ENCODE results near the gene C5orf58.

C5orf58 gene

DNA sequence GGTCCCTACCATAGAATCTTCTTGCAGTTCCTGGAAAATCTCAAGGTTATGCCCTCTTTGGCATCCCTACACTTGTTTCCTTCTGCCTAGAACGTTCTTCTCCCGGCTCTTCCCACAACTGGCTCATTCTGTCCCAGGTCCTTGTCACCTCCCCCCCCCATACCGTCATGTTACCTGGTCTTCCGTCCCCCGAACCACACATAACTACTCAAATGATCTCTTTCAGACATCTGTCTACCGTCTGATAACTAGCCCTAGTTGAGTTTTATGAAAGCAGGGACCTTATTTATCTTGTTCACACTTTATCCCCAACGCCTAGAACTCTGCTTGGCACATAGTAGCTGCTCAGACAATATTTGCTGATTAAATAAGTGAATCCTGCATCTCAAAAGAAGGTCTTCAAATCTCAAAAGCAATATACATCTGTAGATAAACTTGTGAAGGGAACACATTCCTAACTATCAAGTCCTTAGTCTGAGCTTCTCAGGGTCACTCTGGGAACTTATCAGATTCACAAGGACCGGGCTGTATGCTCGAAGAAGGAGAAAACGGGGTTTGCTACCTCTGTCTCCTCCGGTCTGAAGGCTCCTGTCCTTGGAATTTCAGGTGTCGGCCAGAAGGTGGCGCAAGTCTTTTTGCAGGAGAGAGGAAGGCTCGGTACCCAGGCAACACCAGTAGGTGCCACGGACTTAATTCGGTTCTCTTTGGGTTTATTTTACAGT is 34.8 kb downstream of the C5orf58 start:
- Histone ChIP-seq H3K9me3 (ENCODE audit: low read depth, low read length) (no peaks in the 10 kb centered on the region), H3K36me3 (ENCODE audit: insufficient read depth, low read length) (no peaks in the 10 kb centered on the region), H3K4me3 (no peak overlapping the region), H3K9ac (ENCODE audit: insufficient read length) (no peak overlapping the region), H3K27ac (no peak overlapping the region)
- no peak for TF ChIP-seq POLR2AphosphoS5 (IDR thresholded peaks at IDR 0.05; ENCODE audit: borderline replicate concordance, low read depth, low read length)
- TF ChIP-seq EZH2 (IDR thresholded peaks at IDR 0.05): no peak
- no peak for TF ChIP-seq FOXP2 (optimal IDR thresholded peaks at IDR 0.05; ENCODE audit: control extremely low read depth, extremely low read length, insufficient read depth)
- no peak for DNase-seq (ENCODE audit: low read depth, low spot score)

DNA sequence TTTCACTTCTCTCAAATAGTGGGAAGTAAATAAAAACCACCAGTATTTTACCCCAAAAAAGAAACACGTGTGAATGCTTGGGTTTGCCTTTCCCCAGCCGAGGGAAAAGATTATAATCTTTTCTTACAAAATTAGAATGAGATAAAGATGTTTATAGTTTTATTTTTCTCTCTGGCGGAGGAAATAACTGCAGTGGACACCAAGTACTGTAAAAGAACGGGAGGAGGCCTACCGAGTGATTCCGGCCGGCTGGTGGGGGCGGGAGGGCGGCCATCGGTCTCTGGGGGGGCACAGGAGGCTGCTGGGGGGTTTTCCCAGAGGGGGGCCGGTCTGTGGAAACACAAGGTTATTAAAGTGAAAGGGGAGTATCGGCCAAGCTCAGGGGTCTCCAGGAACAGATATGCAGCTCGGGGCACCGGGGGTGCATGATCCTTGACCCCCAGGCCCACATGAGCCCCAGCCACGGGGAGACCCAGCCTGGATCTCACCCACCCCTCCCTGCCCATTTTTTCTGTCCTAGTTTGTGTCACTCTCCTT is 35.4 kb downstream of the C5orf58 start:
- Histone ChIP-seq H3K9ac (ENCODE audit: insufficient read length) (no peak overlapping the region), H3K27ac (no peak overlapping the region), H3K4me3 (no peak overlapping the region), H3K9me3 (ENCODE audit: low read depth, low read length) (no peaks in the 10 kb centered on the region), H3K36me3 (ENCODE audit: insufficient read depth, low read length) (no peaks in the 10 kb centered on the region)
- no peak for TF ChIP-seq FOXP2 (optimal IDR thresholded peaks at IDR 0.05; ENCODE audit: control extremely low read depth, extremely low read length, insufficient read depth)
- TF ChIP-seq EZH2 (IDR thresholded peaks at IDR 0.05): no peak
- no peak for TF ChIP-seq POLR2AphosphoS5 (IDR thresholded peaks at IDR 0.05; ENCODE audit: borderline replicate concordance, low read depth, low read length)
- no peak for DNase-seq (ENCODE audit: low read depth, low spot score)

GRCh38 chr5:170268884-170269283 is 36.1 kb downstream of the C5orf58 start:
- H3K9ac ChIP-seq (ENCODE audit: insufficient read length): no peak overlapping the region

DNA sequence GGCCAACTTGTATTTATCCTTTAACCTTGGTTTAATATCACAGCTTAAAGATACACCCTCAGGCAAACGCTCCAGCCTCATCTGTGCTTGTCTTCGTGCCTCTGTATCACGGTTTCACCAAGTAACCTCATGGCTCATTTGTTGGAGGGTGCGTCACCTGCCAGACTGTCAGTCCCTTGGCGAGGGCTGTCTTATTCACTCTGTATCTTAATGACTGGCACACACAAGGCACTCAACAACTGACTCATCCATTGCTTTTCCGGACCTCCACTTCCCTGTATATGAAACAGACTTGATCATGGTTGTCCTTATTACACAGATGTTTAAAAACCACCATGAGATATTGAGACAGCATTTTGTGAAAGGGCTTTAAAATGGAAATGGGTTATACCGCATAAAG is 36.8 kb downstream of the C5orf58 start:
- Histone ChIP-seq H3K9ac (ENCODE audit: insufficient read length) (no peak overlapping the region), H3K4me3 (no peak overlapping the region), H3K27ac (no peak overlapping the region), H3K9me3 (ENCODE audit: low read depth, low read length) (no peaks in the 10 kb centered on the region), H3K36me3 (ENCODE audit: insufficient read depth, low read length) (no peaks in the 10 kb centered on the region)
- no peak for DNase-seq (ENCODE audit: low read depth, low spot score)
- TF ChIP-seq POLR2AphosphoS5 (IDR thresholded peaks at IDR 0.05; ENCODE audit: borderline replicate concordance, low read depth, low read length): no peak

More at GRCh38 chr5:170268884-170269283, 36.1 kb downstream of the C5orf58 start:
- Histone ChIP-seq H3K4me3 (no peak overlapping the region), H3K27ac (no peak overlapping the region), H3K9me3 (ENCODE audit: low read depth, low read length) (no peaks in the 10 kb centered on the region), H3K36me3 (ENCODE audit: insufficient read depth, low read length) (no peaks in the 10 kb centered on the region)
- no peak for DNase-seq (ENCODE audit: low read depth, low spot score)
- TF ChIP-seq EZH2 (IDR thresholded peaks at IDR 0.05) (no peak), POLR2AphosphoS5 (IDR thresholded peaks at IDR 0.05; ENCODE audit: borderline replicate concordance, low read depth, low read length) (no peak), FOXP2 (optimal IDR thresholded peaks at IDR 0.05; ENCODE audit: control extremely low read depth, extremely low read length, insufficient read depth) (no peak)

DNA sequence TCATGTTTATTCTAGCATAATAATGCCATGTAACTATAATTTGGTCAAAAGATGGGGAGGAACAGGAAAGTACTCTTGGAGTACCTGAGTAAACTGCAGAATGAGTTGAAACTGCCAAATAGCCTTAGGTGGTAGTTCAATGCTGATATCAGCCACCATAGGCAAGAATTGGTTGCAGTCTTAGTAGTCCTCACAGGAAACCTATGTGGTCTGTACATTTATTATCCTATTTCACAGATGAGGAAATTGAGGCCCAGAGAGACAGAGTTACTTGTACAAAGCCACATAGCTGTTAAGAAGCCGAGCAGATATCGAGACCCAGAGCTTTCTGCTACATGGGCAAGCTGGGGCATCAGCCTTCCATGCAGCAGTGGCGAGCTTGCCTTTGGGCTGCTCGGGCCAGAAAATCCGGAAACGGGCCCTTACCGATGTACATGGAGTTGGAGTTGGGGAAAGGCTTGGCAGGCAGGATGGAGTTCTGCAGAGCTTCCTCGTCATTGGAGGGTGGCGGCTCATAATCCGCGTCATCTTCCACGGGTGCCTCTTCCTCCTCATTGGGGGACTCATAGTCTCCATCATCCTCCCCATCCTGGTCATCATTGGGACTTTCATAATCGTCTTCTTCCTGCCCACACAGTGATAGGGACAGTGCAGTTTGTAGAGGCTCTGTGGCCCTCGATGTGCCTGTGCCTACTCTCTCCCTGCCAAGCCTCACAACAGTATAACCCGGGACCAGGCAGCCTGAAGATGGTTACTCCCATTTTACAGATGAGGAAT is 37.7 kb downstream of the C5orf58 start:
- Histone ChIP-seq H3K4me3 (no peak overlapping the region), H3K36me3 (ENCODE audit: insufficient read depth, low read length) (no peaks in the 10 kb centered on the region), H3K9ac (ENCODE audit: insufficient read length) (no peak overlapping the region), H3K9me3 (ENCODE audit: low read depth, low read length) (no peaks in the 10 kb centered on the region), H3K27ac (no peak overlapping the region)
- no peak for DNase-seq (ENCODE audit: low read depth, low spot score)
- TF ChIP-seq EZH2 (IDR thresholded peaks at IDR 0.05): no peak
- no peak for TF ChIP-seq POLR2AphosphoS5 (IDR thresholded peaks at IDR 0.05; ENCODE audit: borderline replicate concordance, low read depth, low read length)
- TF ChIP-seq FOXP2 (optimal IDR thresholded peaks at IDR 0.05; ENCODE audit: control extremely low read depth, extremely low read length, insufficient read depth): no peak

DNA sequence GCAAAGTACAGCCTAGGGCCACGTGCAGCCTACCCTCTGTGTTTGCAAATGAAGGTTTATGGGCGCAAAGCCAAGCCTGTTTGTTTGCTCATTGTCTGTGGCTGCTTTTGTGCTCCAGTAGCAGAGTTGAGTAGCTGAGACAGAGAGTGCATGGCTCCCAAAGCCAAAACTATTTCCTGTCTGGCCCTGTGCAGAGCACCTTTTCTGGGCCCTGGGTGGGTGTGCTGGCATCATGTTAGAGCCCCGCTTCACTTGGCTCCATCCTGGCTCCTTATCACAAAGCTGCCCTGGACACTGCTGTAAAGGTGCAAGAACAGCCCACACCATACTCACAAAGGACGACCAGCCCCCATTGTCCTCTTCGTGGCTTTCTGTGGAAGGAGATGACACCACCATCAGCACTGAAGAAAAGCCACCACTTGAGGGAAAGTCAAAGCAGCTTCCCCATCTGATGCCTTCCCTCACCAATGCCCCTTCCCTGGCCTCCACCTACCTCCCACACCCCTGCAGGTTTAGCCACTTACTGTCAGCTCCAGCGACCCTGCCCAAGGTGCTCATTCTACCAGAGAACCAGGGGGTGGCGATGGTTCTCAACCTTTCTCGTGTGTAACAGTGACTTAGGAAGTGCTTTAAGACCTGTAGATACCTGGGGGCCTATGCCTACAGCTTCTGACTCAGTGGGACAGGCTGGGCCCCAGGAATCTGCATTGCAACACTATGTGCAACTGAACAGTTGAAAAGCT is 41.4 kb downstream of the C5orf58 start:
- no peak for TF ChIP-seq FOXP2 (optimal IDR thresholded peaks at IDR 0.05; ENCODE audit: control extremely low read depth, extremely low read length, insufficient read depth)
- no peak for TF ChIP-seq POLR2AphosphoS5 (IDR thresholded peaks at IDR 0.05; ENCODE audit: borderline replicate concordance, low read depth, low read length)
- no peak for TF ChIP-seq EZH2 (IDR thresholded peaks at IDR 0.05)
- DNase-seq (ENCODE audit: low read depth, low spot score): no peak
- no peak overlapping the region for H3K4me3 ChIP-seq
- H3K36me3 ChIP-seq (ENCODE audit: insufficient read depth, low read length): no peaks in the 10 kb centered on the region
- H3K9me3 ChIP-seq (ENCODE audit: low read depth, low read length): no peaks in the 10 kb centered on the region
- no peak overlapping the region for H3K9ac ChIP-seq (ENCODE audit: insufficient read length)
- H3K27ac ChIP-seq: no peak overlapping the region

DNA sequence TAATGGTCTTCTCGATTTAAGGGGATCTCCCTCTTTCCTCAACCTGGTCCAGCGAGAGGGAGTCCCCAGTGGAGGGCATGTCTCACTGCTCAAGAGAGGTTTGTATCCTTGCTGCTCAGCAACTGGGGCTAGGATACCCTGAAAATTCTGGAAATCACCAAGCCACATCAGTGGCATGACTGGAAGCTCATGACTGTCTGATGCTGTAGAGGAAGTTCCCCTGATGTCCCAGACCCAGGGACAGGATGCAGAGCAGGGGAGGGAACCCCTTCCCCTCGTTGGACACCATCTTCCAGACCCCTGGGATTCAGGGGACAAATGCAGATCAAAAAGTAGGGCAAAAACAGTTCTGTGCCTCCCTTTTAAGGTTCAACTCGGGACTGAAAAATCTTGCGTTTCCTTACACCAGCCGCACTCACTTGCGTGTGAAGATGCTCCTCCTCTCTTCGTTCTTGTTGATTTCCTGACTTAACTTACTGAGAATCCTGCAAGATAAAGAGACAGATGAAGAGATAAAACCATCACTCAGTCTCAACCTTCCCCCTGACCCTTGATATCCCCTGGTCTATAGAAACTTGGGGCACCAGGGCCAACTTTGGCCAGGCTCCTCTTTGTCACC is 42.7 kb downstream of the C5orf58 start:
- H3K9me3 ChIP-seq (ENCODE audit: low read depth, low read length): no peaks in the 10 kb centered on the region
- no peak overlapping the region for H3K27ac ChIP-seq
- DNase-seq (ENCODE audit: low read depth, low spot score): no peak
- no peak overlapping the region for H3K9ac ChIP-seq (ENCODE audit: insufficient read length)
- H3K4me3 ChIP-seq: no peak overlapping the region
- TF ChIP-seq POLR2AphosphoS5 (IDR thresholded peaks at IDR 0.05; ENCODE audit: borderline replicate concordance, low read depth, low read length): no peak
- TF ChIP-seq EZH2 (IDR thresholded peaks at IDR 0.05): no peak
- TF ChIP-seq FOXP2 (optimal IDR thresholded peaks at IDR 0.05; ENCODE audit: control extremely low read depth, extremely low read length, insufficient read depth): no peak
- H3K36me3 ChIP-seq (ENCODE audit: insufficient read depth, low read length): no peaks in the 10 kb centered on the region

DNA sequence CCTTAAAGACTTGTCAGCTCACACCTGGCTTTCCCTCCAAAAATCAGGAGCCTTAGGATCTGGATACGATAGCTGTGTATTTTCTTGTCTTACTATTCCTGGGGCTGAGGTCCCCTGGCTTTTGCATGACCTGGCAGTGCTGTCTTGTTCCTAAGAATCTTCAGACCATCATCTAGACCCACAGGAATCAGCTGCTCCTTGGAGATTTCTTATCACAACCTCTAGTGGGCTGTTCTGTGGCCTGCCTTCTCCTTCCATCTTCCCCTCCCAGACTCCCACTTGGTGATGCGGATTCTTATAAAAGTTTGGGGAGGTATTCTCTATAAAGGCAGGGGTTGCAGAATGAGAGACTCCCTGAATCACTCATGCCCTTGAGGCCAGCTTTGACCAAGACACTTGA is 43.4 kb downstream of the C5orf58 start:
- Histone ChIP-seq H3K9ac (ENCODE audit: insufficient read length) (no peak overlapping the region), H3K4me3 (no peak overlapping the region)

More for the DNA sequence above, 43.4 kb downstream of the C5orf58 start:
- no peaks in the 10 kb centered on the region for H3K36me3 ChIP-seq (ENCODE audit: insufficient read depth, low read length)
- no peak for DNase-seq (ENCODE audit: low read depth, low spot score)
- H3K27ac ChIP-seq: no peak overlapping the region
- H3K9me3 ChIP-seq (ENCODE audit: low read depth, low read length): no peaks in the 10 kb centered on the region
- no peak for TF ChIP-seq EZH2 (IDR thresholded peaks at IDR 0.05)
- TF ChIP-seq POLR2AphosphoS5 (IDR thresholded peaks at IDR 0.05; ENCODE audit: borderline replicate concordance, low read depth, low read length): no peak
- no peak for TF ChIP-seq FOXP2 (optimal IDR thresholded peaks at IDR 0.05; ENCODE audit: control extremely low read depth, extremely low read length, insufficient read depth)

All from SK-N-MC (cell line).